CD4-positive, alpha-beta T cell treated with Interleukin-21 for 1 hour (primary cell): Measurements from ENCODE around the gene CARM1.
"Not testable (repeated sequence)": the region's sequence is repeated elsewhere in the genome, so short reads cannot be mapped to it uniquely, and the experiment has no call there.

Source experiments
- DNase-seq: peaks from one replicate; pipeline ENCODE4 v3.0.0-alpha.2; 2020

CARM1 gene

DNA sequence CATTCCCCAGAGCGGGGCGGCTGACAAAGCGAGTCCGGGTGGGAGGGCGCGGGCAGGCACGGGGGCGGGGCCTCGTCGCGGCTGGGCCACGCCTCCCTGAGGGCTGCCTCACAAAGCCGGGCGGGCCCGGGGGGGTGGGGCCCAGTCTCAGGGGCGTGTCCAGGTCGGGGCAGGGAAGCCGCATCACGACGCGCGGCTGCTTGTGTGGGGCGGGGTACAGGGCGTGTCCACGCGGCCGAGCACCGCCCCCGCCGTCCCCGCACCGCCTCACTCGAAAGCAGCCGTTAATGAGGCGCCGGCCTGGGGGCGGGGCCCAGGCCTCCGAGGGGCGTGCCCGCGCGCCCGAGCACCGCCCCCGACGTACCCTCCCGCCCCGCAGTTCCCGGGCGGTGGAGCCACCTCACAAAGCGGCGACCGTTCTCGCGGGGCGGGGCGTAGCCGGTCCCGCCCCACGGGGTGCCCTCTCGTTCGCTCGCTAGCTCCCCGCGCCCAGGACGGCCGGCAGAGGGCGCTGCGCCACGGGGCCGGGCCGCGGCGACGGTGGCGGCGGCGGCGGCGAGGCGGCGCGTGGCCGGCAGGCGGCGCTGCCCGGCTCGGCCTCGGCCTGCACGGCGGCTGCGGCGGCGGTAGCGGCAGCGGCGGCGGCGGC is at the start of gene CARM1:
Gene CARM1 (plus strand): TSS at position 599 of the 649 bp plus-strand sequence. CDS start 150 bp downstream, outside the sequence.
- peak; percentile 98 for DNase-seq

DNA sequence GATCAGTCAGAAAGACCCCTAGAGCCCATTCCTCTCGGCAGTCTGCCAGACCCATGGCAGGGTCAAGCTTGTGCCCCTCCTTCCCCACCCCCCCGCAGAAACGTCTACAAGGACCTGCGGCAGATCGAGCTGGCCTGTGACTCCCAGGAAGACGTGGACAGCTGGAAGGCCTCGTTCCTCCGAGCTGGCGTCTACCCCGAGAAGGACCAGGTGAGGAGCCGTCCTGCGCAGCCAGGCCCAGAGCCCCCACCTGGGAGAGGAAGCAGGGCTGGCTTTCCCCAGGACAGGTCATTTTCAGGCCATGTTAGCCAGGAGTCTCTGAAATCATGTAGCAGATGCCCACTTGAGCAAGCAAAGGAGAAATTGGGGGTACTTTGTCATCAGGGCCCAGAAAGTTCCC is 47.7 kb upstream of the CARM1 start:
- DNase-seq = no peak

DNA sequence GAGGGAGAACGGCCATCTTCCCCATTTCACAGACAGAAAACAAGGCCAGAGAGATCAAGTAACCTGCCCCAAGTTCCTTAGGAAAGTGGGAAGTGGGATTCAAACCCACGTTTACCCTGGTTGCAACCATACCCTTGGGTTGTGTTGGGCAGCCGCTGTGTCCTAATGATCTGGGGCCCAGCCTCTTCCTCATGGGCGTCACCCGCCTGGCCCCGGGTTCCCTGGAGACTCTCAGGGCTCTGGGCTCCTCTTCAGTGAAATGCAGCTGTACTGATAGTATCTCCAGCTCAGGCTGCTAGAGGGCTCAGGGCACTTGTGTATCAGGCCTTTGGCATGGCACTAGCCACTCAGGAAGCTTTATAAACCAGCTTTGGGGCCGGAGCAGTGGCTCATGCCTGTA is 45.1 kb upstream of the CARM1 start:
- no peak for DNase-seq

DNA sequence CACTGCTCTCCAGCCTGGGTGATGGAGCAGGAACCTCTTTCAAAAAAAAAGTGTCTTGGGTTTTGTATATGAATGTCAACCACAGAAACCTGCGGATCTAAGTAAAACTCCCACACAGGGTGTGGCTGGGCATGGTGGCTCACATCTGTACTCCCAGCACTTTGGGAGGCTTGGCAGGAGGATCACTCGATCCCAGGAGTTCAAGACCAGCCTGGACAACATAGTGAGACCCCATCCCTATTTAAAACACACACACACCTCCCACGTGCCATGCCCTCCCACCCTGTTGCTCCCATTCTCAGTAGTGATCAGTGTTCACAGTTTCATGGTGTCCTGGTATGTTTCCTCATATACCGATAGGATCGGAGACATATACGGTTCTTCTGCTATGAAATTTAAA is 44.5 kb upstream of the CARM1 start:
- no peak for DNase-seq

DNA sequence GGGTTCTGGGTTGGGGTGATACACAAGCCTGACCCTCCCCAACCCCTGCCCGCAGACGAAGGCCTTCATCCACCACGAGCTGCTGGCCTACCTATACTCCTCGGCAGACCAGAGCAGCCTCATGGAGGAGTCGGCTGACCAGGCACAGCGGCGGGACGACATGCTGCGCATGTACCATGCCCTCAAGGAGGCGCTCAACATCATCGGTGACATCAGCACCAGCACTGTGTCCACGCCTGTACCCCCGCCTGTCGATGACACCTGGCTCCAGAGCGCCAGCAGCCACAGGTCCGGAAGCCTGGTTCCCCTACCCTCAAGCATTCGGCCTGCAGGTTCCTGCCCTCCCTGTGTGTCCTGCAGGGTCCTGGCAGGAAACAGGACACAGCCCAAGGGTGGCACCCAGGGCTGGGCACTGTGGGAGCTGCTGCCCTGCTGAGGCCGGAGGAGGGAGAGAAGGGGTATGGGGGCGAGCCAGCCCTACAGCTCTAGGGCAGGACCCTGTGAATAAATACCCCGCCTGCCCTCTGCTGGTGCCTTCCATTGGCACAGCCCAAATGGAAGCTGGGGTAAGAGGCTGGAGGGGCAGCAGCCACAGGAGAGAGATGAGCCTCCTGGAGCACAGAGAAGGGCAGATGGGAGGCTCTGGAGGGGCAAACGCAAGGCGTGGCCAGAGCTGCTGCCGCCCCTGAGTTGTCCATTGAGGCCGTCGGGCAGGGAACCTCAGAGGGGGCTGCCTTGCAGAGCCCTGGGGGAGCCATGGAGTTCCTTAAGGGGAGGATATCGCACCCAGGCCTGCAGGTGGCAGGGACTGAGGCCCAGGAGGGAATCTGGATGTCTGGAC is 42.2 kb upstream of the CARM1 start:
- no peak for DNase-seq

DNA sequence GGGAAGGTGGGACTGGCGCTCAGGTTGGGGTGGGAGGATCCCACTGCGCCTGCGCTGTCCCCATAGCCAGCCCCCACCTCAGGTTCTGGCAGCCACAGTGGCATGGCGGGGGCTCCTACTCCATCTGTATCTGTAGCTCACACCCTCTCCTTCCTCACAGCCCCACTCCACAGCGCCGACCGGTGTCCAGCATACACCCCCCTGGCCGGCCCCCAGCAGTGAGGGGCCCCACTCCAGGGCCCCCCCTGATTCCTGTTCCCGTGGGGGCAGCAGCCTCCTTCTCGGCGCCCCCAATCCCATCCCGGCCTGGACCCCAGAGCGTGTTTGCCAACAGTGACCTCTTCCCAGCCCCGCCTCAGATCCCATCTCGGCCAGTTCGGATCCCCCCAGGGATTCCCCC is 41.4 kb upstream of the CARM1 start:
- no peak for DNase-seq

DNA sequence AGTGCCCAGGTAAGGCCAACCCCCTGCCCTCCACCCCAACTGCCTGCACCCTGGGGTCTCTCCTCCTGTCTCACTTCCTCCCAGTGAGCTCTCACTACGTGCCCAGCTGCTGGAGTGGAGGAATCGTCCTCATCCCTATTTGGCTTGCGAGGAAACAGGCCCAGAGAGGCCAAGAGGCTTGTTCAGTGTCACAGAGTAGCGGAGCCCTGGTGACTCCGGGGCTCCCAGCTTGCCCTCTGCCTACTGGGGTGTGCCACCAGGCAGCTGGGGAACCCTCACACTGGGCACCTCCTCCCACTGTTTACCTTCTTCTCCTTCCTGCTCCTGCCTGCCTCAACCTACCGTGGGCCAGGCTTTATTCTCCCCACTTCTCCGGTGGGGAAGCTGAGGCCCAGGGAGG is 41.0 kb upstream of the CARM1 start:
- no peak for DNase-seq

DNA sequence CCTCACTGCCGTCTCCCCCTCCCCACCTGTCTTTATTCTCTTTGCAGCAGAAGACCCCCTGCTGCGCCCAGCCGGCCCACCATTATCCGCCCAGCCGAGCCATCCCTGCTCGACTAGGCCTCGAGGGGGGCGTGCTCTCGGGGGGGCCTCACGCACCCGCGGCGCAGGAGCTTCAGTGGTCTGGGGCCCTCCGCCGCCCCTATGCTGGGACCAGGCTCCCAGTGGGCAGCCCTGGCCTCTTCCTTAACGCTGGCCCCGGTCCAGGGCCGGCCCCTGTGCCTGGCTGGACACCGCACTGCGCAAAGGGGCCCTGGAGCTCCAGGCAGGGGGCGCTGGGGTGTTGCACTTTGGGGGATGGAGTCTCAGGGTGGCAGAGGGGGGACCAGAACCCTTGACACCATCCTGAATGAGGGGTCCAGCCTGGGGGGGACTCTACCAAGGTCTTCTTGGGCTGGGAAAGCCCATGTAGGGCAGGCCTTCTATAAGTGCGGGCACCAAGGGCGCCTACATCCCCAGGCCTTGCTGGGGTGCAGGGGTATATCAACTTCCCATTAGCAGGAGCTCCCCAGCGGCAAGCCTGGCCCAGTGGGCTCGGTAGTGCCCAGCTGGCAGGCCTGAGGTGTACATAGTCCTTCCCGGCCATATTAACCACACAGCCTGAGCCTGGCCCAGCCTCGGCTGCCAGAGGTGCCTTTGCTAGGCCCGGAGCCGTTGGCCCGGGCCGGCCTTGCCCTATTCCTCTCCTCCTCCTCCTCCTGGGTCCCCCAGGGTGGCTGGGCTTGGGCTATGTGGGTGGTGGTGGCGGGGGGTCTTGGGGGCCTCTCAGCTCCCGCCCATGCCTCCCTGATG is 40.2 kb upstream of the CARM1 start:
- no peak for DNase-seq

DNA sequence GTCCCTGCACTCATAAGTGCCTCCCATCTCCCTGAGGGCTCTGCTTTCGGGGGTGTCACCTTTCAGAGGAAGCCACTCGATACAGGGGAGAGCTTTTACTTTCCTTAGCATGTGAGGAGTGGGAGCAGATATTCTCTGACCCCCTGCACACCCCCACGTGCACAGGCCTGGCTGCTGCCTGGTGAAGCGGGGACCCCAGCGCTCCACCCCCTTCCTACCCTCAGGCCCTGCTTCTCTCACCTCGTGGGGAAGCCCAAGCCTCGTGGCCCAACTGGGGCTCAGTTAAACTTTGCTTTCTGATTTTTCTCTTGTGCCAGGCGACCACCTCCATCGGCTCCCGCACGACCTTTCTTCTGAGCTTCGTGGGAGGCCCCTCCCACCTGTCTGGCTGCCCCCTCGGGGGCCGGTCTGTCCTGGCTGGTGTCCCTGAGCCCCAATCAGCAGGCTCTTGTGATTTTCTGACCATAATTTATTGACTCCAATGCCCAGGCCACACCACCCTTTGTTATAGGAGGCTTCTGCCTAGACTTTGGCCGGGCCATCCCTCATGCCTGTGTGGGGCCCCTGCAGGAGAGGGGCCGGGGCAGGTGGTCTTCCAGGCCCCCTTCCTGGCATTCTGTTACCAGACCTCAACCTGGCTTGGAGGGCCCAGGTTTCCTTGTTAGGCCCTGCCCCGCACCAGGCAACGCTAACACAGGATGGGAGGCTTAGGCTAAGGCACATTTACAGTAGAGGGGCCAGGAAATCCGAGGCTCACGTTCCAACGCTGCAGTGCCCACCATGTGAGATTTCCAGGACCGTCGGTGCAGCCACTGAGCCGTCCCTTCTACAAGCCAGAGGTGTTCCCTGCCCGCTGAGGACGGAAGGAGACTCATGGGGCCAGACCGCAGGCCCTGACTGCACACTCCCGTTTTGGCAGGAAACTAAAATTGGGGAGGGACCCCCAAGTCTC is 39.1 kb upstream of the CARM1 start:
- DNase-seq = no peak

DNA sequence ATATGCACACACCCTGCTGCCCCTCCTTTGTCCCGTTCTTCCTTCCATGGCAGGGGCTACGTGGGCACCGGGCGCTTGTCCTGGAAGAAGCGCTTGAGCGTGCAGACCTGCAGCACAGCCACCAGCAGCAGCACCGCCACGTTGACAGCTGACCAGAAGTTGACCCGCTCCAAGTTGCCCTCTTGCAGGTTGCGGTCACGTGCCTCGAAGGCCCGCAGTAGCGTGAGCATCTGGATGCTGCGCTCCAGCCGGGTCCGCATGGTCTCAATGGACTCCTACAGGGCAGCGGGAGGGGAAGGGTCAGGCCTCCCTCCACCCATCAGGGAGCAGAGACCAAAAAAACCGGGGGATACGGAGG is 38.4 kb upstream of the CARM1 start:
- DNase-seq = no peak

DNA sequence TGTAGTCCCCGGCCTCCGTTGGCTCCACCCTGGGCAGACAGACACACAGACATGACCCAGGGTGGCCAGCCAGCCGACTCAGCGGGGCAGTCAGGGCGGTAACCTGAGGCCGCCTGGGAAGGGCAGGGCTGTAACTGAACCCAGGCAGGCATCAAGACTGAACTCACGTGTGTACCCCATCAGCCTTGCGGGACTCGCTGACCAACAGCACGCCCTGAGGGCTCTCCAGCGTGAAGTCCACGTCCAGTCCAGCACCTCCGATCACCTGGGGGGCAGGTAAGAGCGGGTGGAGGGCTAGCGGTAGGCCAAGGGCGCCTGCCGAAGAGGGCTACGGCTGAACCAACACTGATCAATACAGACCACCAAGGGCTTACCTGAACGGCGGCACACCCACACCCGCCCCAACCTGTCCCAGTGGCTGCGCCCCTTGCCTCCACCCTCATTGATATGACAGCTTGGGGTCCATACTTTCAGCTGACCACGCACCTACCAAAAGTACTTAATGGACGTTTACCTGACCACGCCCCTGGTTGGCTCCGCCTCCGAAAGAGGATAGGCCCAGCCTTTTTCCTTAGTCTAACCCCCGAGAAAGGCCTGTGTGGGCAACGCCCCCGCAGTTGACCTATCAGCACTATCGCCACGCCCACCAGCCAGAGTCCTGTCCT is 36.1 kb upstream of the CARM1 start:
- no peak for DNase-seq

DNA sequence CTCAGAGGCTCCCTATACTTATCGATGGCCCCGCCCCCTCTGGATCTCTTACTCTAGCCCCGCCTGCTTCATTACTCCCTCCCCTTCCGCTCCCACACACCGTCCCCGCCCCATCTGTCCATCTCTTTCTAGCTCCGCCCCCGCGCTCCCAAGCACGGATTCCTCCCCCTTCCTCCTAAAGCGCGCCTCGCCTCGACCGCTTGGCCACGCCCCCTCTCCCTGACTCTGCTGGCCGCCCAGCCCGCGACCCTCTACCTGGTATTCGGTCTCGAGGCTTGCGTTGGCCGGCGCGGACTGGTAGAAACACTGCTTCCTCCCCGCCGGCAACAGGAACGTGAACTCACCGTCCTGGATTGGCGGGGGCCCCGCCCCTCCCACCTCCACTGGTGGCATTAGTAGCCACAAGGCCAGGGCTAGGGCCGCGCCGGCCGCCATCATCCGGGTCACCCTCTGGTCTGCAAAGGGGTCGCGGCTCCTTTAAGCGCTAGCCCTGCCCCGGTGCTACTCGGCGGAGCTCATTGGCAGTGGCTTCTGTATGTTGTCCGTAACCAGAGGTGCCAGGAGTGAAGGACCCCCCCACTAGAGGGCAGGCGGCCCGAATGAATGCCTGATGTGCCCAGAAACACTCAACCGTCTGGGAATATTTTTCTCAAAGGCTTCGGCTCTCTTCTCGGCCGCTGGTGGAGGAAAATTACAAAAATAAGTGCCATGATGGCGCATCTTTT is 35.4 kb upstream of the CARM1 start, which contains the start of gene TMED1:
Gene TMED1 (minus strand): TSS at position 459 of the 725 bp plus-strand sequence. CDS start 21 bp downstream, at position 438.
- DNase-seq = peak; percentile 97

DNA sequence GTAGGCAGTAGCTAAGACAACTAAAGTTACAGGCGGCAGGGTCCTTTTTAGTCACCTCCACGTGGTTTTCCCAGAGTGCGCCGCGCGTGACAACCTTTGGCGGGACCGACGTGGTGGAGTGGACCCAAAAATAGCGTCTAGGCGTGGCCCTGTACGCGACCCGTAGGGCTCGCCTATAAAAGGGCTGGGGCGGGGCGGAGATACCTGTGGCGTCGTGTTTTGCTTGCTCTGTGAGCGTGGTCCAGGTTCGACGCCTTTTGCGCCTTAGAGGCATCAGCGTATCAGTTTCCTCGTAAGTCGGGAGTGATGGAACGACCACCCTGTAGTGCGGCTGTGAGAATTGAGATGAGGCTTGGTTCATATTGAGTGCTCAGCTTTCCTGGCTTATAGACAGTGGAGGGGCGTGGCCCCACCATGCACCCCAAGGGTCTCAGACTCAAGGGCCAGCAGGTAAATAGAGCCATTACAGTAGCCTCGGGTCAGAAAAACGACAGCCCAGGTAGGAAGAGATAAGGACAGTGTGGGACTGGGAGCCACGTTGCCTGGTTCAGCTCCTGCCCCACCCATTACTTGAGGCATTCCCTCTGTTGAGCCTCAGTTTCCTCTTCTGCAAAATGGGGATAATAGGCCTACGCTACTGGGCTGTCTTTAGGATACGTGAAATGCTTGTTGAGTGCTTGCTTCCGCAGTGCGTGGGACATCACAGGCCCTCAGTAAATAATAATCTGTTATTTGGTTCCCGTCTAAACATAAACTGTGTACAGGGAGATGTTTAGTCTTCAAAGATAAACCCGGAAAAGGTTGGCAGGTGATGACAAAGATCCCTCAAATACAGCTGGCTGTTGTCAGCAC is 34.6 kb upstream of the CARM1 start:
- peak; percentile 89 for DNase-seq

DNA sequence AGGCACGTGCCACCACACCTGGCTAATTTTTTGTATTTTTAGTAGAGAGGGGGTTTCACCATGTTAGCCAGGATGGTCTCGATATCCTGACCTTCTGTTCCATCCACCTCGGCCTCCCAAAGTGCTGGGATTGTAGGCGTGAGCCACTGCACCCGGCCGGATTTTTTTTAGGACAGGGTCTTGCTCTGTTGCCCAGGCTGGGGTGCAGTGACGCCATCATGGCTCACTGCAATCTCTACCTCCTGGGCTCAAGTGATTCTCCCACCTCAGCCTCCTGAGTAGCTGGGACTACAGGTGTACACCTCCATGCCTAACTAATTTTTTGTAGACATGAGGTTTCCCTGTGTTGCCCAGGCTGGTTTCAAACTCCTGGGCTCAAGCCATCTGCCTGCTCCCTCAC is 33.7 kb upstream of the CARM1 start:
- DNase-seq = not testable (repeated sequence)

DNA sequence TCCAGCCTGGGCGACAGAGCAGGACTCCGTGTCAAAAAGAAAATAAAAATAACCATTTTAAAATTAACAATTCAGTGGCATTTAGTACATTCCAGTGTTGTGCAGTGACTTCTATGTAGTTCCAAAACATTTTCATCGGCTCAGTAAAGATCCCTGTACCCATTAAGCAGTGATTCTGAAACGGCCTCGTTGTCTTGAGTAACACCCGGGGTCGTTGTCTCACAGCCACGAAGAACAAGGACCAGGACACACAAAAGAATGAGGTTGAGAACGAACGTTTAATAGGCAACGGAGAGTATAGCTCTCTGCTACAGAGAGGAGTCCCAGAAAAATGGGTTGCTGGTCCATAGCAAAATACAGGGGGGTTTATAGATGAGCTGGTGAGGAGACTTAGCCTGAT is 33.0 kb upstream of the CARM1 start:
- no peak for DNase-seq

DNA sequence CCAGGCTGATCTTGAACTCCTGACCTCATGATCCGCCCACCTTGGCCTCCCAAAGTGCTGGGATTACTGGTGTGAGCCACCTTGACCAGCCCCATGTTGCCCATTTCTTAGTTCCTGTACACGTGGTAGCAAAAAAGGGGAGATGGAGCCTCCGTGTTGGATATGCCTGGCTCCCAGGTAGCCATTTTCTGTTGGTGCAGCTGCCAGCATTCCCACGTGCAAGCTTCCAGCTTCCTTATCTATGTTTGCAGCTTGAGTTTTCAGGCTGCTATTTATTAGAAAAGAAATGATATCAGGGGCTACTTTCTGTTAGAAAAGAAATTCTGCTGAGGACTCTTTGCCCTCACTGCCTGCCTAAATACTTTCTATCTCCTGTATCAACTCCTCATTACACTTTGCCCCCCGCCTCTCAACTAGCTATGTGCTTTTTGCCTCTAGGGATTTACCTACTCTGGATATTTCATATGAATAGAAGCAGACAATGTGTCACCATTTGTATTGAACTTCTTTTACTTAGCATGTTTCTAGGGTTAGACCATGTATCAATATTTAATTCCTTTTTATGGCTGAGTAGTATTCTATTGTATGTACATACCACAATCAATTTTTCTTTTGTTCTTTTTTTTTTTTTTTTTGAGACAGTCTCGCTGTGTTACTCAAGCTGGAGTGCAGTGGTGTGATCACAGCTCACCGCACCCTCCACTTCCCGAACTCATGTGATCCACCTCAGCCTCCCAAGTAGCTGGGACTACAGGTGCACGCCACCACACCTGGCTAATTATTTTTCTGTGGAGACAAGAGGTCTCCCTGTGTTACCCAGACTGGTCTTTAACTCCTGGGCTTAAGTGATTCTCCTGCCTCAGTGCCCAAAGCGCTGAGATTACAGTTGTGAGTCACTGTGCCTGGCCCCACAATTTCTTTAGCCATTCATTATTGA is 32.0 kb upstream of the CARM1 start:
- no peak for DNase-seq

DNA sequence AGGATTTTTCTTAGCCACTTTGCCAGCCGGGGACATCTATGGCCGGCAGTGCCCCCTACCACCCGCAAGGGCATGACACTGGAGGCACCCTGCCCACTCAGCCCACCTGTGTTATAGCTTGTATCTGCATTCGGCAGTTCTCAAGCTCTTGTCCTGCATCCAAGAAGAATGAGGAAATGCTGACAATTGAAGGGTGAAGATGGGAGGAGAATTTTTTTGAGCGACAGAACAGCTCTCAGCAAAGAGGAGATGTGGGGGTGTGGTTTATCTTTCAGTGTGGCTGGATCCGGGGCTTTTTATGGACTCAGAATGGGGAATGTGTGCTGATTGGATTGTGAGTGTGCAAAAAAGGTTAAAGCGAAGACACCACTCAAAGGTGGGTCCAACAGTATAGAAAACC is 28.6 kb upstream of the CARM1 start:
- DNase-seq = no peak

DNA sequence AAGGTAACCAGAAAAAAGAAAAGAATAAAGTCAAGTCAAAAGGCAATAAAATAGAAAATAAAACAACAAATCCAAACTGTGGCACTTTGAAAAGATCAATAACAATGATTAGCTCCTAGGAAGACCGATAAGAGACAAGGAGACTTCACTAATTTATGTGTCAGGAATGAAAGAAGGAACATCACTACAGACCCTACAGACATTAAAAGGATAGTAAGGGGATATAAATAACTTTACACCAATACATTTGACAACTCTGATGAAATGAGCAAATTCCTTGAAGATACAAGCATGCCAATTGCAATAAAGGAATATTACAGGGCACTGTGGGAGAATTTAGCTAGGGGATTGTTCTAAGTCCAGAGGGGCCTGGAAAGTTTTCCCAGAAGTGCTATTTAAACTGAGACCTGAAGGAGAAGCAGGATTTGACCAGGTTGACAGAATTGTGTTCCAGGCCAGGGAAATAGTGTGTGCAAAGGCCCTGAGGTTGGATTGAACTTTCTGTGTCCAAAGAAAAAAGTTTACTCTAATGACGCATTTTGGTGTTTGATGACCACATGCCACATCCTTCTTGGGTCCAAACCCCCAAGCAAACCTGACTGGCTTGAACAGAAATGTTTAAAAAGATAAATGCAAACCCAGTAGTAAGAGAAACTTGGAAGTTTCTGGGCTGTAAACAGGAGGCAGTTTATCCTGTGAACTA is 24.7 kb upstream of the CARM1 start:
- no peak for DNase-seq
